ENCODE measurements around the gene LIPK. TPM values are rescaled to one million over a fixed set of nuclear protein-coding genes. Genes with fewer than 3 reads are reported as not detected.

LIPK gene
- polyA plus RNA-seq, 1 of the 3 experiments (the other 2 are of a cell fraction), result not detected

DNA sequence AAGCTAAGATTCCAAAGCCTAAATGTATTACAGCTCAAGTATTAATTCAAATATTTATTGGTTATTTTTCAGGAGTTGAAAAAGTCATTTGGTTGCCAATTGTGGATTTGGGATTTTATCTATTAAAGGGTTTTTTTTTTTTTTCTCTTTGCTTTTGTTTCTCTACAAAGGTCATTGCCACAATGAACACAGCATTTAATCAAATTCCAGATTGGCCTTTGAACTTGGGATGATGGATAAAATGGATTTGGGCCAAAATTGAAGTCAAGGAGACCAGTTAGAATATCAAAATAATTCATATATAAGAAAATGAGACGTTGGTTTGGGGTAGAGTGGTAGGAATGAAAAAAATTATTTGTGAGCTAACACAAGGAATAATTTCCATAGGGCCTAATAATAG lies 63.3 kb downstream of the LIPK start:
- POLR2A ChIA-PET, result no interaction called here
- Histone ChIP-seq H3K27ac (ENCODE audit: low read depth in 2 of 2, low read length in 1 of 2) (no peak overlapping the region), H3K4me2 (no peak overlapping the region), H3K9me2 (no peaks in the 10 kb centered on the region), H3K79me2 (ENCODE audit: insufficient read depth) (no peaks in the 10 kb centered on the region), H3K27me3 (ENCODE audit: insufficient read depth) (no peaks in the 10 kb centered on the region), H4K20me1 (ENCODE audit: insufficient read depth) (no peaks in the 10 kb centered on the region), H3K9ac (no peak overlapping the region), H2AFZ (ENCODE audit: low read depth) (no peak overlapping the region), H3F3A (replicated peaks; ENCODE audit: insufficient read depth) (peaks cover 5% of the 10 kb centered on the region), H3K4me1 (ENCODE audit: control insufficient read depth in 1 of 2, insufficient read depth in 2 of 2, low read depth in 1 of 2, low read length in 1 of 2) (no peaks in the 10 kb centered on the region), H3K36me3 (replicated peaks in 1 of 2; ENCODE audit: control insufficient read depth in 1 of 2, insufficient read depth in 2 of 2, low read length in 1 of 2) (no peaks in the 10 kb centered on the region), H3K4me3 (ENCODE audit: low read depth in 2 of 2, low read length in 1 of 2) (no peak overlapping the region), H3K9me3 (0 out of 2 replicates have a peak, but pooled peaks cover 7% of the 10 kb centered on the region)
- DNase-seq, result no peak
- TF ChIP-seq SMC3 (IDR thresholded peaks at IDR 0.05; ENCODE audit: low read depth, low read length), result no peak
- CTCF ChIA-PET, result interaction anchor here (1.3 to 2.6 kb wide), 4 partner anchors 9 to 163 kb away, joined by 3 to 6 read pairs (median 4); no protein-coding TSS in a partner anchor
- 40% methylated on average over 1 of the region's 1 CpG for WGBS (ENCODE audit: low lambda C conversion rate)

DNA sequence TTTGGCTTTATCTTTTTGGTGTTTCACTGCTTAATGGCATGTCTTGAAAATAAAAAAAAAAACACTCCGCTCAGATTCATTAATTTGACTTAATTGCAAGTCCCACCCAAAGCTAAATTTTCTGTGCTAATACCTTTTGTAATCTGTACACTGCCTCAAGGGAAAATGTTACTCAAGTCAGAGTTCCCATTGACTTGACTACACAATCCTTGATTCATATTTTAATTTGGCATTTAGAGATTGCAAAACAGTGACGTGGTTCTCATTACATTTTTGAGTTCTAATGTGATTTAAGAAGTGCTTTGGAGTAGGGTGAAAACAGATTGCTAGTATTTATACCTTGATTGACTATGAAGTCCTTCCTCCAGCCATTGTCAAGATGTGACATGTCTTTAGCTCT lies 75.2 kb downstream of the LIPK start:
- ChIA-PET CTCF (interaction anchor here (0.9 to 1.6 kb wide), 2 partner anchors 28 to 54 kb away, joined by 3 read pairs; no protein-coding TSS in a partner anchor), POLR2A (no interaction called here)
- Histone ChIP-seq H3K36me3 (replicated peaks in 1 of 2; ENCODE audit: control insufficient read depth in 1 of 2, insufficient read depth in 2 of 2, low read length in 1 of 2) (no peaks in the 10 kb centered on the region), H3K79me2 (ENCODE audit: insufficient read depth) (no peaks in the 10 kb centered on the region), H3K4me2 (no peak overlapping the region), H3K9me2 (no peaks in the 10 kb centered on the region), H3K9ac (no peak overlapping the region), H2AFZ (ENCODE audit: low read depth) (no peak overlapping the region), H3F3A (replicated peaks; ENCODE audit: insufficient read depth) (no peaks in the 10 kb centered on the region), H3K4me1 (ENCODE audit: control insufficient read depth in 1 of 2, insufficient read depth in 2 of 2, low read depth in 1 of 2, low read length in 1 of 2) (no peaks in the 10 kb centered on the region), H3K9me3 (no peaks in the 10 kb centered on the region), H3K27ac (ENCODE audit: low read depth in 2 of 2, low read length in 1 of 2) (no peak overlapping the region), H3K27me3 (ENCODE audit: insufficient read depth) (no peaks in the 10 kb centered on the region), H4K20me1 (ENCODE audit: insufficient read depth) (no peaks in the 10 kb centered on the region), H3K4me3 (ENCODE audit: low read depth in 2 of 2, low read length in 1 of 2) (no peak overlapping the region)
- no peak for DNase-seq
- TF ChIP-seq TAF1 (IDR thresholded peaks at IDR 0.05; ENCODE audit: borderline replicate concordance, low read depth, low read length) (no peak), YY1 (IDR thresholded peaks at IDR 0.05; ENCODE audit: low read depth) (no peak)
- TF ChIP-seq, protein P1, sequence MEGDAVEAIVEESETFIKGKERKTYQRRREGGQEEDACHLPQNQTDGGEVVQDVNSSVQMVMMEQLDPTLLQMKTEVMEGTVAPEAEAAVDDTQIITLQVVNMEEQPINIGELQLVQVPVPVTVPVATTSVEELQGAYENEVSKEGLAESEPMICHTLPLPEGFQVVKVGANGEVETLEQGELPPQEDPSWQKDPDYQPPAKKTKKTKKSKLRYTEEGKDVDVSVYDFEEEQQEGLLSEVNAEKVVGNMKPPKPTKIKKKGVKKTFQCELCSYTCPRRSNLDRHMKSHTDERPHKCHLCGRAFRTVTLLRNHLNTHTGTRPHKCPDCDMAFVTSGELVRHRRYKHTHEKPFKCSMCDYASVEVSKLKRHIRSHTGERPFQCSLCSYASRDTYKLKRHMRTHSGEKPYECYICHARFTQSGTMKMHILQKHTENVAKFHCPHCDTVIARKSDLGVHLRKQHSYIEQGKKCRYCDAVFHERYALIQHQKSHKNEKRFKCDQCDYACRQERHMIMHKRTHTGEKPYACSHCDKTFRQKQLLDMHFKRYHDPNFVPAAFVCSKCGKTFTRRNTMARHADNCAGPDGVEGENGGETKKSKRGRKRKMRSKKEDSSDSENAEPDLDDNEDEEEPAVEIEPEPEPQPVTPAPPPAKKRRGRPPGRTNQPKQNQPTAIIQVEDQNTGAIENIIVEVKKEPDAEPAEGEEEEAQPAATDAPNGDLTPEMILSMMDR (IDR thresholded peaks at IDR 0.05), result no peak
- WGBS (ENCODE audit: low lambda C conversion rate), result 55% methylated on average over 2 of the region's 2 CpGs

DNA sequence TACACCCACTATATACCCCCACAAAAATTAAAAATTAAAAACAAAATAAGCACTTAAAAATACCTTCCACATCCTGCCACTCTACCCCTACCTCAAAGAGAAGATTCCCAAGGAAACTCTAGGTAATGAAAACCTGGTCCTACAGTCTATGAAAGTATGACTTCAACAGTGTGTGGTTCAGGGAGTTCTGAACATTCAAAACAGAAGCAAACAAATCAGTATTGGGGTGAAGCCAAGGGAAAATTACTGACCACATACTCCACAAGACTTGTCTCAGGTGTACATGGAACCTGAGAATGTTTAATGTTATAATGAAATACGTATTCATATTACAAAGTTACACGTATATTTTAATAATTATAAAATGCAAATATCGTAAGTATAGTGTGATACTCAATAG lies 76.2 kb downstream of the LIPK start:
- Histone ChIP-seq H3K4me1 (ENCODE audit: control insufficient read depth in 1 of 2, insufficient read depth in 2 of 2, low read depth in 1 of 2, low read length in 1 of 2) (no peaks in the 10 kb centered on the region), H3K27me3 (ENCODE audit: insufficient read depth) (no peaks in the 10 kb centered on the region), H3K9me2 (no peaks in the 10 kb centered on the region), H3K27ac (ENCODE audit: low read depth in 2 of 2, low read length in 1 of 2) (no peak overlapping the region), H3F3A (replicated peaks; ENCODE audit: insufficient read depth) (no peaks in the 10 kb centered on the region), H3K4me3 (ENCODE audit: low read depth in 2 of 2, low read length in 1 of 2) (no peak overlapping the region), H2AFZ (ENCODE audit: low read depth) (no peak overlapping the region), H3K79me2 (ENCODE audit: insufficient read depth) (no peaks in the 10 kb centered on the region), H4K20me1 (ENCODE audit: insufficient read depth) (no peaks in the 10 kb centered on the region), H3K9ac (no peak overlapping the region), H3K9me3 (no peaks in the 10 kb centered on the region), H3K36me3 (replicated peaks in 1 of 2; ENCODE audit: control insufficient read depth in 1 of 2, insufficient read depth in 2 of 2, low read length in 1 of 2) (no peaks in the 10 kb centered on the region), H3K4me2 (no peak overlapping the region)
- 93% methylated on average over 3 of the region's 3 CpGs for WGBS (ENCODE audit: low lambda C conversion rate)
- ChIA-PET POLR2A (no interaction called here), CTCF (no interaction called here)
- TF ChIP-seq TEAD4 (IDR thresholded peaks at IDR 0.05; ENCODE audit: borderline replicate concordance, insufficient read depth), result no peak
- no peak for DNase-seq
